Psoas muscle (tissue), 8 donors: ENCODE results near the gene CEP290. TPM values are rescaled to one million over a fixed set of nuclear protein-coding genes. Genes with fewer than 3 reads are reported as not detected.
"Not testable (repeated sequence)": the region's sequence is repeated elsewhere in the genome, so short reads cannot be mapped to it uniquely, and the experiment has no call there.

Experiments used
- ATAC-seq, 4 donors: fragments of 200-7000 bp; cut with Tn5 transposase; one replicate each; pipeline ENCODE4 v1.9.1; 2020; ENCODE audit warnings: moderate library complexity in 3 of 4, mild to moderate bottlenecking in 2 of 4
- DNase-seq, 2 donors: peaks; one replicate each; pipeline ENCODE4 v3.0.0-alpha.2; 2020
- H3K27ac ChIP-seq: fragments of 200-600 bp; one replicate; pipeline ENCODE4 v1.8.0; 2022
- H3K27me3 ChIP-seq, 3 donors: fragments of 200-600 bp in 1 of 3; one replicate each; pipeline versions ENCODE4 v1.6.1 to v1.8.0; 2013 to 2022; ENCODE audit warnings: low read length in 2 of 3, mild to moderate bottlenecking in 2 of 3, moderate library complexity in 1 of 3; ENCODE audit not compliant: insufficient read depth in 3 of 3
- H3K36me3 ChIP-seq, 2 donors: fragments of 200-600 bp in 1 of 2; one replicate each; pipeline versions ENCODE4 v1.6.1 to v1.8.0; 2013 to 2022; ENCODE audit warnings: low read depth in 1 of 2, mild to moderate bottlenecking in 1 of 2, moderate library complexity in 1 of 2; ENCODE audit not compliant: insufficient read depth in 1 of 2
- H3K4me1 ChIP-seq: fragments of 200-600 bp; one replicate; pipeline ENCODE4 v1.8.0; 2022
- H3K4me3 ChIP-seq: fragments of 200-600 bp; one replicate; pipeline ENCODE4 v1.8.0; 2022; ENCODE audit warnings: mild to moderate bottlenecking
- H3K9me3 ChIP-seq: fragments of 200-600 bp; one replicate; pipeline ENCODE4 v1.8.0; 2022
- WGBS, 3 donors: extraction: QIAGEN DNeasy Blood & Tissue Kit; methylation state at CpG; one replicate each; pipeline versions ENCODE4 v1.1.6 to v1.1.7; 2013; 5-methylcytosine and 5-hydroxymethylcytosine counted together
- intact Hi-C, 2 donors: fragments of 100-400 bp; cut with DNase I; formaldehyde crosslinking; loops; one replicate each; pipeline versions ENCODE4 v1.11.0 to v1.14.2; 2022
- polyA plus RNA-seq, 3 donors: library from polyadenylated mRNA; stranded (reverse); fragments of 200-250 nt; gene quantifications; one replicate each; pipeline ENCODE4 v1.2.3, GENCODE V29; 2013
- total RNA-seq, 4 donors: library from RNA; stranded (reverse); fragmentation: NEBNext Ultra II Directional in 2 of 4; extraction: Animal tissue kit (Norgen Biotek cat#: 25700) in 2 of 4; gene quantifications; one replicate each; pipeline versions ENCODE4 v1.2.1 to v1.2.4, GENCODE V29; 2021 to 2023
- TF ChIP-seq, protein P1 (sequence below): fragments of 200-600 bp; IDR thresholded peaks from one replicate; pipeline ENCODE4 v1.8.0; 2022; ENCODE audit warnings: antibody characterized with exemption
- donor health status: healthy with polysubstance abuse.
- donor health status: DM: no; HTN: no; CAD: no; lungs with moderate emphysema.
- donor health status: Bipolar disorder and iron deficiency.
- donor health status: healthy.
- donor health status: DM: yes; HTN: yes; CAD: no.
- donor health status: DM: no; HTN: no; CAD: no.
- donor health status: DM: no; HTN: no; CAD: no.
- donor health status: DM: yes; HTN: yes; CAD: no.

CEP290 gene
- total and polyA plus RNA-seq, 7 donors, result 1.8 to 7.8 (median 4.5) TPM

DNA sequence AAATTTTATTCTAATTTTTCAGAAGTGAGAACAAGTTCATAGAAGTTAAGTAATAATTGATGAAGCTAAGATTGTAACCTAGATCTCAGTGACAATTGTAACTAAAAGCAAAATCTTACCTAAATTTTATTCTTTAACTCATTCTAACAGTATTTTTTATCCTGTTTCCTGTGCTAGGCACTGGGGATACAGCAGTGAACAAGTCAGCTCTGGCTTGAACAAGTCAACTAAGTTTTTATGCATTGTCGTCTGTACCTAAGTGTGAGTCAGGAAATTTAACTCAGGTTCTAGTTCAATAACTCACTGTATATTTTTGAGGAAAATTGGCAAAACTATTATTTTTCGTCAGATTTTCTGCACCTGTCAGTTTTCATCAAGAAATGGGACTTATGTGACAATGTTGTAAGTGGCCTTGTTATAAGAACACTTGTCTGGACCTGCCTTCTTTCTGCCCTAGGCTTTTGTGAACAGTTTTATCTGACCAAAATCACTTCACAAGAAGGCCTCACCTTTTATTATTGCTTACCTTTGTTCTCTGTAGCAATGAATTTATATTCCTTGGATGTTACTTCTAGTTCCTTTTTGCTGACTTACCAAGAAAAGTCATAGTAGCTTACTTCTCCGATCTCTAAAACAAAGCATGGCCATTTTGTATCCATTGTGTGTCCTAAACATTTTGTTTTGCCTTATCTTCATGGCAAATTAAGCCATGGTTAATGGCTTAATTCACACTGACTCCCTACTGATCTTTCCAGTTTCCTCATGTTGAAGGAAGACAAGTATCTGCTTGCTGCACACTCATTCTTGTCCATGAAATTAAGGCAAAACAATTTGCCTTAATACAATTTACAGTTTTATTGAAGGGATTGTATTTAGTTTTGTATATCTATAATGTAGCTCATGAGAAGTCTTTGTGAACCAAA lies 2.9 kb upstream of the CEP290 start:
- ATAC-seq (no peak), DNase-seq (no peak)
- Histone ChIP-seq H3K36me3 (peaks cover 0 to 9% of the 10 kb centered on the region in 2 donors), H3K9me3 (no peaks in the 10 kb centered on the region), H3K27ac (no peak overlapping the region), H3K4me3 (no peak overlapping the region), H3K27me3 (no peaks in the 10 kb centered on the region), H3K4me1 (peaks cover 16% of the 10 kb centered on the region)
- TF ChIP-seq, protein P1, sequence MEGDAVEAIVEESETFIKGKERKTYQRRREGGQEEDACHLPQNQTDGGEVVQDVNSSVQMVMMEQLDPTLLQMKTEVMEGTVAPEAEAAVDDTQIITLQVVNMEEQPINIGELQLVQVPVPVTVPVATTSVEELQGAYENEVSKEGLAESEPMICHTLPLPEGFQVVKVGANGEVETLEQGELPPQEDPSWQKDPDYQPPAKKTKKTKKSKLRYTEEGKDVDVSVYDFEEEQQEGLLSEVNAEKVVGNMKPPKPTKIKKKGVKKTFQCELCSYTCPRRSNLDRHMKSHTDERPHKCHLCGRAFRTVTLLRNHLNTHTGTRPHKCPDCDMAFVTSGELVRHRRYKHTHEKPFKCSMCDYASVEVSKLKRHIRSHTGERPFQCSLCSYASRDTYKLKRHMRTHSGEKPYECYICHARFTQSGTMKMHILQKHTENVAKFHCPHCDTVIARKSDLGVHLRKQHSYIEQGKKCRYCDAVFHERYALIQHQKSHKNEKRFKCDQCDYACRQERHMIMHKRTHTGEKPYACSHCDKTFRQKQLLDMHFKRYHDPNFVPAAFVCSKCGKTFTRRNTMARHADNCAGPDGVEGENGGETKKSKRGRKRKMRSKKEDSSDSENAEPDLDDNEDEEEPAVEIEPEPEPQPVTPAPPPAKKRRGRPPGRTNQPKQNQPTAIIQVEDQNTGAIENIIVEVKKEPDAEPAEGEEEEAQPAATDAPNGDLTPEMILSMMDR, result no peak
- intact Hi-C loops, result loop anchor here (10.0 kb wide), 2 partner anchors 850 to 1380 kb away; partner anchors contain the start of genes GALNT4 (in 1 of the 2) and POC1B (in 1 of the 2)
- WGBS, 3 donors, result 65 to 76% (median 65%) methylated on average over 3 of the region's 3 CpGs

DNA sequence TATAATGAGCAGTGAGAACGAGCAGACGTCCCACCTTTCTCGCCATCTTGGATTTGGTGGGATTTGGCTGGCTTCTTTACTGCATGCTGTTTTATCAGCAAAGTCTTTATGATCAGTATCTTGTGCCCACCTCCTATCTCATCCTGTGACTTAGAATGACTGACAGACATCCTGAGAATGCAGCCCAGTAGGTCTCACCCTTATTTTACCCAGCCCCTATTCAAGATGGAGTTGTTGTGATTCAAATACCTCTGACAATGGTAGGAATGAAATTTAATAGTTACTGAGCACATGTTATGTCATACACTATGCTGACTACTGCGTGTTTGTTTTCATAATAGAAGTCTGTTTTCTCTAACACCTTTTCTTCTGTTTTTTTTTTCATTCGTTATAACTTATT lies 2.1 kb upstream of the CEP290 start:
- H3K9me3 ChIP-seq, result no peaks in the 10 kb centered on the region
- no peak overlapping the region for H3K4me3 ChIP-seq
- H3K36me3 ChIP-seq, result peaks cover 0 to 15% of the 10 kb centered on the region in 2 donors
- no peak overlapping the region for H3K27ac ChIP-seq
- H3K27me3 ChIP-seq, result no peaks in the 10 kb centered on the region
- peaks cover 16% of the 10 kb centered on the region for H3K4me1 ChIP-seq
- TF ChIP-seq, protein P1, result no peak
- intact Hi-C loops, result loop anchor here (10.0 kb wide), 2 partner anchors 851 to 1381 kb away; partner anchors contain the start of genes GALNT4 (in 1 of the 2) and POC1B (in 1 of the 2)
- DNase-seq (no peak), ATAC-seq (no peak)
- WGBS, 3 donors, result 90 to 95% (median 94%) methylated on average over 5 of the region's 5 CpGs

DNA sequence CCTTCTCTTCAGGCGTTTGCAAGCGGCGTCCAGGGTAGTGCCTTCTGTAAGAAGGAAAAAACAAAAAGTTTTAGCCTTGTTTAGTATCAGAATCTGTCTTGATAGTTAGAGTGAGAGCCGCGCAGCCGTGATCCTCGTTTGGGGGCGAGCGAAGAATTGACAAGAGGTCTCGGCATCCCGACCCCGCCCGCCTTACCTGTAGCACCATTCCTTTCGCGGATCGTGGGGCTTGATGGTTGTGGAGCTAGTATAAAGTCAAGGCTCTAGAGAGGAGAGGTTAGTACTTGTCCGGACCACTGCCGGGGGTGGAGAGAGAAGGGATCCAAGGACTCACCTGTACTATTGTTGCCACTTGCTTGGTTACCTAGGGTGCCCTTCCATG lies 713 bp upstream of the CEP290 start:
- ATAC-seq, result peak in 1 of 4 donors; percentile 9
- no peaks in the 10 kb centered on the region for H3K27me3 ChIP-seq
- H3K9me3 ChIP-seq, result no peaks in the 10 kb centered on the region
- DNase-seq, result peak; percentile 27 to 58
- H3K27ac ChIP-seq, result peak overlapping the region; percentile 78
- TF ChIP-seq, protein P1, result no peak
- peaks cover 13% of the 10 kb centered on the region for H3K4me1 ChIP-seq
- H3K4me3 ChIP-seq, result peak overlapping the region; percentile 88
- intact Hi-C loops, result loop anchor here (10.0 kb wide), 2 partner anchors 852 to 1382 kb away; partner anchors contain the start of genes GALNT4 (in 1 of the 2) and POC1B (in 1 of the 2)
- H3K36me3 ChIP-seq, result peaks cover 0 to 19% of the 10 kb centered on the region in 2 donors
- 1% methylated on average over 18 of the region's 18 CpGs for WGBS, 3 donors

DNA sequence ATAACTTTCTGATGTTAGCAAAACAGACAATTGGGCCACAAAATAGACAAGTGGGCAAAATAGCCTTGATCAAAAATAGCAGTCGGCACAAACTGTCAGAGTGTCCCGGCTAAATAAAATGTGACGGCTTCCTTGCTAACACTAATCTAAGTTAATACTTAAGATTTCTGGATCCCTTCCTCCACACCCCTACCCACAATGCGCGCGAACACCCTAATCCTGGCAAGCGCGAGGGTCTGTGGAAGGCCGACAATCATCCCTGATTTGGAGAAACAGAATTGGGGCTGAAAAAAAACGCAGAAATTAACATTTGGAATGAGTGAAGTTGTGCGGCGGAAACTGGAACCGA lies 489 bp downstream of the CEP290 start:
- intact Hi-C loops, result loop anchor here (10.0 kb wide), 2 partner anchors 853 to 1383 kb away; partner anchors contain the start of genes GALNT4 (in 1 of the 2) and POC1B (in 1 of the 2)
- Histone ChIP-seq H3K4me1 (peaks cover 13% of the 10 kb centered on the region), H3K36me3 (peaks cover 0 to 28% of the 10 kb centered on the region in 2 donors), H3K9me3 (no peaks in the 10 kb centered on the region), H3K27ac (peak overlapping the region; percentile 78), H3K27me3 (no peaks in the 10 kb centered on the region), H3K4me3 (peak overlapping the region; percentile 88)
- DNase-seq, result no peak
- ATAC-seq, result peak in 1 of 4 donors; percentile 1
- 3 to 8% (median 5%) methylated on average over 13 of the region's 13 CpGs for WGBS, 3 donors
- TF ChIP-seq, protein P1, result no peak

DNA sequence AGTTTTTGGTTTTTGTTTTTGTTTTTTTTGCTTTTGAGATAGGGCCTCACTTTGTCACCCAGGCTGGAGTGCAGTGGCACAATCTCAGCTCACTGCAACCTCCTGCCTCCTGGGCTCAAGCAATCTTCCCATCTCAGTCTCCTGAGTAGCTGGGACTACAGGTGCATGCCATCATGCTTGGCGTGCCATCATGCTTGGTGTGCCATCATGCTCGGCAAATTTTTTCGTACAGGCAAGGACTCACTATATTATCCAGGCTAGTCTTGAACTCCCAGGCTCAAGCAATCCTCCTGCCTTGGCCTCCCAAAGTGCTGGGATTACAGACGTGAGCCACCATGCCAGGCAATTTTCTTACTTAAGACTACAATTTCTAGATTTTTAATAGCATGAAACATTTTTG lies 2.2 kb downstream of the CEP290 start:
- peaks cover 13% of the 10 kb centered on the region for H3K4me1 ChIP-seq
- 90 to 98% (median 96%) methylated on average over 4 of the region's 4 CpGs for WGBS, 3 donors
- H3K9me3 ChIP-seq, H3K27ac ChIP-seq, ATAC-seq, H3K4me3 ChIP-seq, H3K27me3 ChIP-seq, DNase-seq: not testable (repeated sequence)
- peaks cover 0 to 45% of the 10 kb centered on the region in 2 donors for H3K36me3 ChIP-seq
- intact Hi-C loops, result loop anchor here (10.0 kb wide), 3 partner anchors 95 to 1385 kb away; partner anchors contain the start of genes GALNT4 (in 1 of the 2) and POC1B (in 1 of the 2)

DNA sequence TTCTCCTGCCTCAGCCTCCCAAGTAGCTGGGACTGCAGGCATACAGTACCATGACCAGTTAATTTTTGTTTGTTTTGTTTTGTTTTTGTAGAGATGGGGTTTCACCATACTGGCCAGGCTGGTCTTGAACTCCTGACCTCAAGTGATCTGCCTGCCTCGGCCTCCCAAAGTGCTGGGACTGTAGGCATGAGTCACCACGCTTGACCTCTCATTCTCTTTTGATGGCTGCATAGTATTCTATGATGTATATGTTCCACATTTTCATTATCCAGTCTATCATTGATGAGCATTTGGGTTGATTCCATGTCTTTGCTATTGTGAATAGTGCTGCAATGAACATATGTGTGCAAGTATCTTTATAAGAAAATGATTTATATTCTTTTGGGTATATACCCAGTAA lies 8.7 kb downstream of the CEP290 start:
- DNase-seq, H3K4me3 ChIP-seq, ATAC-seq, H3K4me1 ChIP-seq, H3K27ac ChIP-seq, H3K9me3 ChIP-seq, H3K27me3 ChIP-seq: not testable (repeated sequence)
- intact Hi-C loops, result loop anchor here in 1 of 2 donors (10.0 kb wide), 1 partner anchor 88 kb away; no protein-coding TSS in a partner anchor
- peaks cover 0 to 68% of the 10 kb centered on the region in 2 donors for H3K36me3 ChIP-seq
- WGBS, 3 donors, result 93 to 96% (median 95%) methylated on average over 2 of the region's 2 CpGs
